D721Med (cell line): ENCODE results near the gene VWF.
"Not testable (repeated sequence)": the region's sequence is repeated elsewhere in the genome, so short reads cannot be mapped to it uniquely, and the experiment has no call there.

Experiments
- DNase-seq: peaks from one replicate; pipeline ENCODE4 v3.0.0; 2011; ENCODE audit warnings: low spot score; ENCODE audit not compliant: insufficient read length
- FAIRE-seq: peaks from 2 replicates; lab custom pipeline; 2011; peaks lifted over from hg19 to GRCh38; lab: Jason Lieb, UNC
- CTCF ChIP-seq: IDR thresholded peaks from 2 replicates; pipeline ENCODE4 v1.5.1; 2012; ENCODE audit warnings: mild to moderate bottlenecking, control low read depth; ENCODE audit not compliant: insufficient read depth; ENCODE audit errors: missing control alignments

The VWF gene

GRCh38 chr12:6020930-6021329 lies 103.5 kb downstream of the VWF start:
- no peak for DNase-seq
- FAIRE-seq = no peak

DNA sequence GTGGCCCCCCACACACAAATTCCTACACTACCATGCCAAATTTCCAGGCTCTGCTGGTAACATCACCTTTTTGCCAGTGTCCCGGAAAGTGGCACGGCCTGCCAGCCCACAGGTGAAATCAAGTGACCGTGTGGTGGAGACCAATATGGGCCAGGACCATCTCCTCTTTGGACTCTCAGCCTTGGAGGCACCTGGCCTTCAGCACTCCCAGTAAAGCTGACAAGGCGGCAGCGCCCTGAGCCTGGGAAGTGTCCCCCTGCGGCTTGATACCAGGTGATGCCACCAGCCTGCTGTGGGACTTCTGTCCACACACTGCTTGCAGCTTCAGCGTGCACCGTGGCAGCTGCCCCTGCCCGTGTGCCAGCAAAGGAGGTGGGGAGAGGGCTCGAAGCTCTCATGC lies 104.0 kb downstream of the VWF start:
- DNase-seq = not testable (repeated sequence)

More at GRCh38 chr12:6020930-6021329, 103.5 kb downstream of the VWF start:
- no peak for TF ChIP-seq CTCF

GRCh38 chr12:6019256-6019655 lies 105.2 kb downstream of the VWF start:
- not testable (repeated sequence) for FAIRE-seq, DNase-seq

More for the DNA sequence above, 104.0 kb downstream of the VWF start:
- FAIRE-seq = not testable (repeated sequence)

- FAIRE-seq (no peak), DNase-seq (no peak)
Measured at GRCh38 chr12:6018265-6018664, 106.2 kb downstream of the VWF start.

DNA sequence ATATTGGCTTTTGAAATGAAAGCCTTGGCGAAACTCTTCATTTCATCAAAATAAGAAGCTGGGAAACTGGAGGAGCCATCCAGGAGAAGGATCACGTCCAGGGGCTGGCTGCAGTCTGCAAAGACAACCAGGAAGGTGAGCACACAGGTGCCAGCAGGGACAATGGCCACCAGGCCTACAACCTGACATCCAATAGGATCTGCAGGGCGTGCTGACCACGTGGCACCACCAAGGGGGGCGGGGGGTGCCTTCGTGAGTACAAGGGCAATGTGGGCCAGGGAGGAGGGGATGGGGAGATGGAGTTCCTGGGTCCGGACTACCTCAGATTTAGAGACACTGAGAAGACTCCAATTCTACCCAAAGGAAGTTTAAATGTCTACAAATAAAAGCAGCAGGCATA lies 107.7 kb downstream of the VWF start:
- TF ChIP-seq CTCF = no peak
- no peak for FAIRE-seq
- DNase-seq = no peak

More at GRCh38 chr12:6018265-6018664, 106.2 kb downstream of the VWF start:
- TF ChIP-seq CTCF = no peak

GRCh38 chr12:6016004-6016403 lies 108.5 kb downstream of the VWF start:
- not testable (repeated sequence) for FAIRE-seq

DNA sequence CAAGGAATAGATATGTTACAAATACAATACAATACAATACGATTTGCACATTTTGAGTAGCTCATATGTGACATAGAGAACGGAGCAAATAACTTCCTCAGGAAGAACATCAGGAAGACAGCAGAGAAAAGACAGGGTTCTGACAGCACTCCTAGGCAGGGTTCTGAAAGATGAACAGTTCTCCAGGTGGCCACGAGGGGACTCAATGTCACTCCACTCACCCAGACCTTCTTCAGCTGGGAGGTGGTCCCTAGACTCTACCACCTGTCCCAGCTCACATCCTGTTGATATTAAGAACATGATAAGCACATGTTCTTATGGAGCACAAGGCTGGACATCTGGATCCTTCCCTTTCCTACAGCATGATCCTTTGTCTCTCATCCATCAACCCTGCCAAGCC lies 109.2 kb downstream of the VWF start:
- DNase-seq, FAIRE-seq: not testable (repeated sequence)

More at GRCh38 chr12:6016004-6016403, 108.5 kb downstream of the VWF start:
- not testable (repeated sequence) for DNase-seq

GRCh38 chr12:6010631-6011350 lies 113.7 kb downstream of the VWF start:
- FAIRE-seq = not testable (repeated sequence)

DNA sequence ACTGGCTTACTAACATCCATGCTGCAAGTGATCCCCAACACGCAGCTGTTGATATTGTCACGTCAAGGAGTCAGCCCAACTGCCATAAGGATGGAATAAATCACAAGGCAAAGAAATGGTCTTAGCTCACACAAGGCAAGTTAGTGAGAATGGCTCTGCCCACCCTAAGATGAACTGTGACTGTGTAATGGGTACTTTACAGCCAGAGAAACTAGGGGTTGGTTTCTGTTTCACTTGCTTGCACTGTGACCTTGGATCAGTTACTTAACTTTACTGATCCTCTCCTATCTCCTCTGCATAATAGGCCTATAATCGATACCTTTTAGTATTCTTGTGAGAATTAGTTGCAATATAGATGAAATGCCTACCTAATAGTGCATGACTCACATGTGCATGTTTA lies 127.2 kb downstream of the VWF start:
- TF ChIP-seq CTCF = no peak
- peak; percentile 41 for FAIRE-seq
- no peak for DNase-seq

More at GRCh38 chr12:6010631-6011350, 113.7 kb downstream of the VWF start:
- DNase-seq = not testable (repeated sequence)

DNA sequence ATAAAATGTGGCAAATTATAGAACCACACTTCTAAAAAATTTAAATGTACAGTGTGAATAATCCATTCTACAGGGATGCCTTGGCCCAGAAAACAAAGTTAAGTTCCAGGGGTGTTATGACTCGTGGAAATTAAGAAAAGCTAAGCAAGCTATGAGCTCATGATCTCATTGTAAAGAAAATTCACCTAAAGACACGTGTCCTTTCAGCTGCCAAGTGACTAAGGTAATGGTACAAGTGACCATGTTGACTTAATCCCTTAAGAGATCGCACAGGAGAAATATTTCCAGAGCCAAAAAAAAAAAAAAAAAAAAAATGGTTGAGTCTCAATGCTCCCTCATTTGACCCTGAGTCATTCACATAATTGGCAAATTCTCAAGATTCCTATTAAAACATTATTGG lies 128.0 kb downstream of the VWF start:
- TF ChIP-seq CTCF = no peak
- no peak for FAIRE-seq
- DNase-seq = no peak
